Measurements from ENCODE around the gene GMEB2. TPM values are rescaled to one million over a fixed set of nuclear protein-coding genes. Genes with fewer than 3 reads are reported as not detected.
"Not testable (repeated sequence)": the region's sequence is repeated elsewhere in the genome, so short reads cannot be mapped to it uniquely, and the experiment has no call there.

The GMEB2 gene
- total RNA-seq, 3 donors from 2014 or later: 6.6 to 11.0 (median 10.2) TPM

- Histone ChIP-seq H3K27me3 (no peaks in the 10 kb centered on the region), H3K36me3 (no peaks in the 10 kb centered on the region), H3K27ac (no peak overlapping the region), H3K4me3 (no peak overlapping the region), H3K4me1 (peaks cover 4 to 12% of the 10 kb centered on the region in 2 donors), H3K9me3 (no peaks in the 10 kb centered on the region)
- TF ChIP-seq POLR2AphosphoS5 (IDR thresholded peaks at IDR 0.05) (no peak), CTCF (IDR thresholded peaks at IDR 0.05) (no peak)
- intact Hi-C loops (cut with DNase I; ENCODE audit: low total_unique reads): no loop called here
- DNase-seq (ENCODE audit: low spot score in 2 of 2): no peak
These were observed 36.6 kb upstream of the GMEB2 start for GRCh38 chr20:63663332-63664066.

- Histone ChIP-seq H3K36me3 (no peaks in the 10 kb centered on the region), H3K27me3 (no peaks in the 10 kb centered on the region), H3K4me1 (peaks cover 4 to 12% of the 10 kb centered on the region in 2 donors), H3K4me3 (no peak overlapping the region), H3K9me3 (no peaks in the 10 kb centered on the region), H3K27ac (no peak overlapping the region)
- DNase-seq (ENCODE audit: low spot score in 2 of 2): no peak
- TF ChIP-seq POLR2A (IDR thresholded peaks at IDR 0.05) (no peak), POLR2AphosphoS5 (IDR thresholded peaks at IDR 0.05) (no peak), CTCF (IDR thresholded peaks at IDR 0.05) (no peak)
- intact Hi-C loops (cut with DNase I; ENCODE audit: low total_unique reads): no loop called here
These were observed 35.9 kb upstream of the GMEB2 start for GRCh38 chr20:63662813-63663189.

GRCh38 chr20:63661959-63662812, 35.3 kb upstream of the GMEB2 start:
- no peaks in the 10 kb centered on the region for H3K27me3 ChIP-seq
- no peaks in the 10 kb centered on the region for H3K36me3 ChIP-seq
- H3K9me3 ChIP-seq: no peaks in the 10 kb centered on the region
- TF ChIP-seq CTCF (IDR thresholded peaks at IDR 0.05): no peak
- TF ChIP-seq POLR2A (IDR thresholded peaks at IDR 0.05): no peak
- no peak for TF ChIP-seq POLR2AphosphoS5 (IDR thresholded peaks at IDR 0.05)
- H3K4me1 ChIP-seq: peaks cover 4 to 17% of the 10 kb centered on the region in 2 donors
- no peak overlapping the region for H3K4me3 ChIP-seq
- intact Hi-C loops (cut with DNase I; ENCODE audit: low total_unique reads): no loop called here
- no peak for DNase-seq (ENCODE audit: low spot score in 2 of 2)
- H3K27ac ChIP-seq: no peak overlapping the region

- intact Hi-C loops (cut with DNase I; ENCODE audit: low total_unique reads): no loop called here
- Histone ChIP-seq H3K4me3 (no peak overlapping the region), H3K27ac (no peak overlapping the region), H3K4me1 (peaks cover 4 to 17% of the 10 kb centered on the region in 2 donors), H3K27me3 (no peaks in the 10 kb centered on the region), H3K36me3 (no peaks in the 10 kb centered on the region), H3K9me3 (no peaks in the 10 kb centered on the region)
- DNase-seq (ENCODE audit: low spot score in 2 of 2): no peak
- TF ChIP-seq CTCF (IDR thresholded peaks at IDR 0.05) (no peak), POLR2A (IDR thresholded peaks at IDR 0.05) (no peak), POLR2AphosphoS5 (IDR thresholded peaks at IDR 0.05) (no peak)
These were observed 34.2 kb upstream of the GMEB2 start for GRCh38 chr20:63661108-63661507.

- peaks cover 4 to 17% of the 10 kb centered on the region in 2 donors for H3K4me1 ChIP-seq
- no peak overlapping the region for H3K4me3 ChIP-seq
- no peak overlapping the region for H3K27ac ChIP-seq
- intact Hi-C loops (cut with DNase I; ENCODE audit: low total_unique reads): no loop called here
- DNase-seq (ENCODE audit: low spot score in 2 of 2): no peak
- H3K27me3 ChIP-seq: no peaks in the 10 kb centered on the region
- no peak for TF ChIP-seq CTCF (IDR thresholded peaks at IDR 0.05)
- TF ChIP-seq POLR2A (IDR thresholded peaks at IDR 0.05): no peak
- no peak for TF ChIP-seq POLR2AphosphoS5 (IDR thresholded peaks at IDR 0.05)
- no peaks in the 10 kb centered on the region for H3K36me3 ChIP-seq
- H3K9me3 ChIP-seq: no peaks in the 10 kb centered on the region
These were observed 33.7 kb upstream of the GMEB2 start for GRCh38 chr20:63660622-63661021.

- DNase-seq (ENCODE audit: low spot score in 2 of 2); H3K27me3 ChIP-seq; H3K9me3 ChIP-seq; H3K36me3 ChIP-seq; H3K27ac ChIP-seq; H3K4me3 ChIP-seq; intact Hi-C loops (cut with DNase I; ENCODE audit: low total_unique reads): not testable (repeated sequence)
- H3K4me1 ChIP-seq: peaks cover 4 to 17% of the 10 kb centered on the region in 2 donors
These were observed 33.3 kb upstream of the GMEB2 start for GRCh38 chr20:63660174-63660573.
